IMR-90 (cell line): Measurements from ENCODE around the gene MICU1. TPM values are rescaled to one million over a fixed set of nuclear protein-coding genes. Genes with fewer than 3 reads are reported as not detected.

ENCODE experiments used
- ATAC-seq: fragments of 200-7000 bp; cut with Tn5 transposase; 2 replicates; pipeline ENCODE4 v1.9.1; 2020; ENCODE audit warnings: low read depth, mild to moderate bottlenecking, moderate library complexity
- BruUV-seq: library from RNA; stranded (reverse); fragments of 400-500 nt; replicated peaks from 2 replicates; lab custom pipeline; 2021; lab: Mats Ljungman, UMichigan
- CTCF ChIA-PET: fragments of 300-600 bp; formaldehyde crosslinking; extraction: SDS; loops from one replicate; lab custom pipeline; 2021; ENCODE audit warnings: antibody characterized with exemption; lab: Yijun Ruan, JAX
- POLR2A ChIA-PET: fragments of 300-600 bp; sonication (Branson Sonifier 250); formaldehyde crosslinking; loops from one replicate; lab custom pipeline; 2022; ENCODE audit warnings: antibody characterized with exemption; ENCODE audit not compliant: unreplicated experiment; lab: Charles Lee
- DNase-seq: peaks from one replicate; pipeline ENCODE4 v3.0.0; 2013
- H2AFZ ChIP-seq: replicated peaks from 2 replicates; pipeline ENCODE3; 2013; ENCODE audit warnings: low read length, mild to moderate bottlenecking; ENCODE audit not compliant: poor library complexity
- H2AK5ac ChIP-seq: 2 replicates; pipeline ENCODE4 v1.6.1; 2013; ENCODE audit warnings: low read depth, low read length, inconsistent platforms
- H2AK9ac ChIP-seq: replicated peaks from 2 replicates; pipeline ENCODE3; 2013; ENCODE audit warnings: mild to moderate bottlenecking, low read depth, low read length, moderate library complexity; ENCODE audit not compliant: poor library complexity
- H2BK120ac ChIP-seq: 2 replicates; pipeline ENCODE4 v1.6.1; 2013; ENCODE audit warnings: low read depth, low read length, inconsistent platforms
- H2BK15ac ChIP-seq: 3 replicates; pipeline ENCODE4 v1.6.1; 2013; ENCODE audit warnings: low read depth, low read length, inconsistent platforms
- H2BK20ac ChIP-seq: 2 replicates; pipeline ENCODE4 v1.6.1; 2013; ENCODE audit warnings: low read depth, mild to moderate bottlenecking, inconsistent platforms, low read length, moderate library complexity
- H2BK5ac ChIP-seq: 2 replicates; pipeline ENCODE4 v1.6.1; 2013; ENCODE audit warnings: mild to moderate bottlenecking, low read depth, low read length, inconsistent platforms; ENCODE audit not compliant: poor library complexity, severe bottlenecking
- H3K14ac ChIP-seq: replicated peaks from 2 replicates; pipeline ENCODE4 v1.6.1; 2013; ENCODE audit warnings: low read depth, low read length, inconsistent platforms
- H3K18ac ChIP-seq: 2 replicates; pipeline ENCODE4 v1.6.1; 2013; ENCODE audit warnings: low read depth, low read length, control low read depth
- H3K23ac ChIP-seq: 2 replicates; pipeline ENCODE4 v1.6.1; 2013; ENCODE audit warnings: low read depth, low read length, inconsistent platforms
- H3K27ac ChIP-seq: 2 replicates; pipeline ENCODE4 v1.5.1; 2013; ENCODE audit warnings: mild to moderate bottlenecking, control low read depth, low read length; ENCODE audit not compliant: insufficient read depth
- H3K27me3 ChIP-seq: 2 replicates; pipeline ENCODE4 v1.6.1; 2013; ENCODE audit warnings: low read length; ENCODE audit not compliant: control insufficient read depth, insufficient read depth
- H3K36me3 ChIP-seq: 2 replicates; pipeline ENCODE4 v1.6.1; 2013; ENCODE audit warnings: low read length, mixed read lengths; ENCODE audit not compliant: control insufficient read depth, insufficient read depth
- H3K4ac ChIP-seq: 2 replicates; pipeline ENCODE4 v1.6.1; 2013; ENCODE audit warnings: low read depth, low read length, inconsistent platforms
- H3K4me1 ChIP-seq: 2 replicates; pipeline ENCODE4 v1.6.1; 2013; ENCODE audit warnings: low read length, mixed read lengths; ENCODE audit not compliant: control insufficient read depth, insufficient read depth
- H3K4me2 ChIP-seq: 2 replicates; pipeline ENCODE4 v1.6.1; 2013; ENCODE audit warnings: low read depth, mild to moderate bottlenecking, control low read depth, low read length, moderate library complexity
- H3K4me3 ChIP-seq: 2 replicates; pipeline ENCODE4 v1.5.1; 2013; ENCODE audit warnings: low read depth, mild to moderate bottlenecking, control low read depth, low read length, moderate library complexity; ENCODE audit not compliant: insufficient read depth
- H3K56ac ChIP-seq: 2 replicates; pipeline ENCODE4 v1.6.1; 2013; ENCODE audit warnings: low read length, inconsistent platforms; ENCODE audit not compliant: insufficient read depth; ENCODE audit errors: extremely low read depth
- H3K79me1 ChIP-seq, 2 experiments: 2 replicates each; pipeline ENCODE4 v1.6.1; 2013; ENCODE audit warnings: low read length in 2 of 2, inconsistent platforms in 1 of 2, low read depth in 1 of 2
- H3K9ac ChIP-seq: 2 replicates; pipeline ENCODE4 v1.6.1; 2013; ENCODE audit warnings: low read depth, low read length, control low read depth
- H3K9me1 ChIP-seq: 2 replicates; pipeline ENCODE4 v1.6.1; 2013; ENCODE audit warnings: low read length, inconsistent platforms; ENCODE audit not compliant: insufficient read depth
- H3K9me3 ChIP-seq: 2 replicates; pipeline ENCODE4 v1.6.1; 2013; ENCODE audit warnings: low read length; ENCODE audit not compliant: control insufficient read depth, insufficient read depth
- H4K20me1 ChIP-seq: 2 replicates; pipeline ENCODE4 v1.6.1; 2013; ENCODE audit warnings: low read length, inconsistent platforms; ENCODE audit not compliant: insufficient read depth
- H4K5ac ChIP-seq: 2 replicates; pipeline ENCODE4 v1.6.1; 2013; ENCODE audit warnings: mild to moderate bottlenecking, low read depth, low read length, control low read depth
- H4K8ac ChIP-seq, 2 experiments: 2 replicates each; pipeline ENCODE4 v1.6.1; 2013; ENCODE audit warnings: low read depth in 2 of 2, low read length in 2 of 2, control low read depth in 1 of 2, inconsistent platforms in 1 of 2
- H4K91ac ChIP-seq: 2 replicates; pipeline ENCODE4 v1.6.1; 2013; ENCODE audit warnings: low read depth, low read length, inconsistent platforms; ENCODE audit not compliant: insufficient read depth
- BHLHE40 ChIP-seq: fragments of 150-350 bp; IDR thresholded peaks from 2 replicates; pipeline ENCODE4 v1.6.1; 2016; ENCODE audit warnings: mild to moderate bottlenecking, low read depth, low read length
- CEBPB ChIP-seq: IDR thresholded peaks from 2 replicates; pipeline ENCODE4 v1.6.1; 2012; ENCODE audit warnings: low read depth, low read length, improper control_type of control experiment
- MAZ ChIP-seq: IDR thresholded peaks from 2 replicates; pipeline ENCODE4 v1.6.1; 2012; ENCODE audit warnings: low read depth, mild to moderate bottlenecking, low read length, improper control_type of control experiment, moderate library complexity, borderline replicate concordance
- MXI1 ChIP-seq: IDR thresholded peaks from 2 replicates; pipeline ENCODE4 v1.6.1; 2012; ENCODE audit warnings: low read depth, mild to moderate bottlenecking, low read length, moderate library complexity, borderline replicate concordance
- RAD21 ChIP-seq: IDR thresholded peaks from 2 replicates; pipeline ENCODE4 v1.6.1; 2012; ENCODE audit warnings: low read length, improper control_type of control experiment
- RFX5 ChIP-seq: IDR thresholded peaks from 2 replicates; pipeline ENCODE4 v1.8.0; 2012; ENCODE audit warnings: low read depth, mild to moderate bottlenecking, low read length, moderate library complexity
- WGBS, 2 experiments: methylation state at CpG; one replicate each; pipeline versions ENCODE4 v1.1.5 to v1.1.7; 2013; ENCODE audit warnings: missing lambda C conversion rate in 2 of 2; ENCODE audit not compliant: insufficient read length in 1 of 2; ENCODE audit errors: extremely low coverage in 2 of 2; 5-methylcytosine and 5-hydroxymethylcytosine counted together
- dilution Hi-C: fragments of 300-500 bp; cut with HindIII; formaldehyde crosslinking; loops from one replicate; pipeline ENCODE4 v1.14.3; 2018; ENCODE audit warnings: low sequenced_read_pairs; ENCODE audit not compliant: unreplicated experiment
- in situ Hi-C: fragments of 300-500 bp; cut with MboI; formaldehyde crosslinking; loops from 3 replicates; pipeline ENCODE4 v1.14.3; 2019; ENCODE audit warnings: low sequenced_read_pairs, inconsistent platforms, mixed read lengths
- intact Hi-C: fragments of 100-400 bp; cut with micrococcal nuclease; formaldehyde crosslinking; loops from 2 replicates; pipeline ENCODE4 v1.10.0; 2022
- polyA plus RNA-seq, 3 experiments: library from polyadenylated mRNA; depleted of rRNA; stranded (reverse); fragments of >200 nt; gene quantifications; 2 replicates each; pipeline ENCODE4 v1.2.3, GENCODE V29; 2012; ENCODE audit warnings: low replicate concordance in 1 of 3
- total RNA-seq: library from RNA; depleted of rRNA; stranded (reverse); fragments of >200 nt; gene quantifications from 2 replicates; pipeline ENCODE4 v1.2.3, GENCODE V29; 2012
- TF ChIP-seq, protein P1 (sequence below): fragments of 150-350 bp; IDR thresholded peaks from 2 replicates; pipeline ENCODE4 v1.6.1; 2017; ENCODE audit warnings: mild to moderate bottlenecking, antibody characterized with exemption, low read length, low read depth

MICU1 gene
- total and polyA plus RNA-seq, 2 of the 4 experiments (the other 2 are of a cell fraction) = 43.6 to 44.7 TPM

DNA sequence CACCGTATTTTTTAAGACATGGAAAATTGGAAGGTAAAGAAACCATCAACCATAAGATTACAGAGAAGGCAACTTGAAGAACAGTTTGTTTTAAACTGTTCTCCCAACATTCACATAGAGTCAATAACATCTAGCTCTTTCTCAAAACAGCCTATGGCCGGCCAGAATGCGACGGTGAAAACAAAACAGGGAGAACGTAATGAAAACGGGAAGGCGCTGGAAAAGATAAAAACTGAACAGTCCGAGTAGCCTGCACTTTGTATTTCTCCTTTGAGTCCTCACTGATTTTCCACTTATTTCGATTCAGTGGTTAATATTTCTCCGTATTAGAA is 637 bp downstream of the MICU1 start:
- Histone ChIP-seq H3K36me3 (no peaks in the 10 kb centered on the region), H3K9ac (peak overlapping the region; percentile 85), H3K4me1 (peaks cover 5% of the 10 kb centered on the region), H2BK120ac (no peak overlapping the region), H3K27me3 (no peaks in the 10 kb centered on the region), H2BK5ac (peak overlapping the region; percentile 70), H4K5ac (peak overlapping the region; percentile 32; the same call in 1 of the 2 replicates), H4K20me1 (peaks cover 8% of the 10 kb centered on the region; the same call in 1 of the 2 replicates), H2AK9ac (no peak overlapping the region), H3K4ac (peak overlapping the region; percentile 84; the same call in 1 of the 2 replicates), H2BK20ac (no peak overlapping the region), H3K23ac (peak overlapping the region; percentile 92), H3K14ac (peak overlapping the region; percentile 56), H3K9me1 (peaks cover 4% of the 10 kb centered on the region), H4K8ac (peak overlapping the region; percentile 31 to 87; a peak in 3 of 4 replicates), H3K56ac (peak overlapping the region; percentile 70; the same call in 1 of the 2 replicates), H3K27ac (peak overlapping the region; percentile 80), H3K4me2 (peak overlapping the region; percentile 90), H3K18ac (peak overlapping the region; percentile 15; the same call in 1 of the 2 replicates), H2AFZ (peak overlapping the region; percentile 98), H4K91ac (no peak overlapping the region), H2BK15ac (peak overlapping the region; percentile 39; the same call in 1 of the 3 replicates), H2AK5ac (no peak overlapping the region), H3K9me3 (no peaks in the 10 kb centered on the region), H3K4me3 (peak overlapping the region; percentile 73), H3K79me1 (peaks cover 14 to 42% of the 10 kb centered on the region in 2 experiments)
- peak; percentile 3 for ATAC-seq
- ChIA-PET CTCF (no interaction called here), POLR2A (no interaction called here)
- in situ Hi-C loops = no loop called here
- intact Hi-C loops = loop anchor here (1.0 to 2.0 kb wide), 2 partner anchors 209 to 260 kb away; no protein-coding TSS in a partner anchor
- dilution Hi-C loops = no loop called here
- BruUV-seq = no TSS peak
- DNase-seq = no peak
- TF ChIP-seq MAZ (no peak), BHLHE40 (no peak), MXI1 (no peak), RAD21 (no peak), RFX5 (no peak), CEBPB (no peak)
- TF ChIP-seq, protein P1, sequence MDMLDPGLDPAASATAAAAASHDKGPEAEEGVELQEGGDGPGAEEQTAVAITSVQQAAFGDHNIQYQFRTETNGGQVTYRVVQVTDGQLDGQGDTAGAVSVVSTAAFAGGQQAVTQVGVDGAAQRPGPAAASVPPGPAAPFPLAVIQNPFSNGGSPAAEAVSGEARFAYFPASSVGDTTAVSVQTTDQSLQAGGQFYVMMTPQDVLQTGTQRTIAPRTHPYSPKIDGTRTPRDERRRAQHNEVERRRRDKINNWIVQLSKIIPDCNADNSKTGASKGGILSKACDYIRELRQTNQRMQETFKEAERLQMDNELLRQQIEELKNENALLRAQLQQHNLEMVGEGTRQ = no peak
- no CpG with 5 or more reads among the region's 10 CpGs for WGBS, 2 experiments
